ENCODE data around the gene PTPRG. TPM values are rescaled to one million over a fixed set of nuclear protein-coding genes. Genes with fewer than 3 reads are reported as not detected.

Gene PTPRG
- total and polyA plus RNA-seq, 2 donors (not counting 3 experiments of a cell fraction or from before 2014, with no cell fraction given): 8.9 to 39.1 TPM

GRCh38 chr3:62020706-62021105, 459.3 kb downstream of the PTPRG start:
- DNase-seq (ENCODE audit: low read depth, low spot score) (no peak), FAIRE-seq (no peak)
- ChIA-PET CTCF (interaction anchor here (0.8 to 1.2 kb wide), 2 partner anchors 83 to 457 kb away, joined by 3 read pairs; no protein-coding TSS in a partner anchor), POLR2A (no interaction called here)
- Histone ChIP-seq H3K9me3 (replicated peaks; ENCODE audit: control insufficient read depth, insufficient read depth, low read length) (no peaks in the 10 kb centered on the region), H3K9me1 (replicated peaks; ENCODE audit: control insufficient read depth, extremely low read depth, insufficient read depth, low read length) (no peaks in the 10 kb centered on the region), H3K36me3 (ENCODE audit: control insufficient read depth in 2 of 2, extremely low read depth in 1 of 2, insufficient read depth in 2 of 2, low read length in 2 of 2) (no peaks in the 10 kb centered on the region), H3K4me1 (ENCODE audit: control insufficient read depth, extremely low read depth, insufficient read depth, low read length) (peaks cover 29% of the 10 kb centered on the region), H3K4me3 (replicated peaks in 1 of 3; ENCODE audit: insufficient read depth in 1 of 3, low read depth in 1 of 3, low read length in 3 of 3) (no peak overlapping the region), H3K9ac (replicated peaks; ENCODE audit: extremely low read depth, insufficient read depth, low read length) (no peak overlapping the region), H3K27me3 (ENCODE audit: control insufficient read depth in 2 of 2, insufficient read depth in 2 of 2, low read length in 2 of 2) (no peaks in the 10 kb centered on the region), H3K4me2 (ENCODE audit: insufficient read depth, low read length) (peak overlapping the region; percentile 67), H2AFZ (ENCODE audit: low read depth, low read length) (no peak overlapping the region), H3K27ac (ENCODE audit: insufficient read depth, low read depth, low read length) (peak overlapping the region; percentile 71), H3K79me2 (ENCODE audit: control insufficient read depth, insufficient read depth, low read length) (no peaks in the 10 kb centered on the region), H4K20me1 (replicated peaks; ENCODE audit: control insufficient read depth, extremely low read depth, insufficient read depth, low read length) (no peaks in the 10 kb centered on the region)
- dilution Hi-C loops (cut with MboI; ENCODE audit: extremely low pct_ligation_motif_present, low sequenced_read_pairs) (no loop called here), intact Hi-C loops (cut with micrococcal nuclease) (loop anchor here (2.0 kb wide), 1 partner anchor 42 kb away; no protein-coding TSS in a partner anchor)
- TF ChIP-seq POLR2A (IDR thresholded peaks at IDR 0.05; ENCODE audit: low read depth, low read length) (no peak), GATA2 (IDR thresholded peaks at IDR 0.05; ENCODE audit: insufficient read depth, insufficient read length, low read depth, low read length) (no peak), MYC (IDR thresholded peaks at IDR 0.05; ENCODE audit: low read depth, low read length) (no peak), FOS (IDR thresholded peaks at IDR 0.05; ENCODE audit: borderline replicate concordance, insufficient read depth, low read length) (no peak), CTCF (IDR thresholded peaks at IDR 0.05; ENCODE audit: extremely low read depth in 1 of 2, insufficient read depth in 1 of 2, low read depth in 1 of 2, low read length in 2 of 2) (no peak), JUN (IDR thresholded peaks at IDR 0.05; ENCODE audit: borderline replicate concordance, insufficient read depth, insufficient read length, low read depth) (no peak), POLR2AphosphoS5 (IDR thresholded peaks at IDR 0.05; ENCODE audit: insufficient read depth, low read depth, low read length) (no peak), EZH2 (IDR thresholded peaks at IDR 0.05; ENCODE audit: borderline replicate concordance, low read depth, low read length, severe bottlenecking) (no peak)
- TF ChIP-seq, protein P1, sequence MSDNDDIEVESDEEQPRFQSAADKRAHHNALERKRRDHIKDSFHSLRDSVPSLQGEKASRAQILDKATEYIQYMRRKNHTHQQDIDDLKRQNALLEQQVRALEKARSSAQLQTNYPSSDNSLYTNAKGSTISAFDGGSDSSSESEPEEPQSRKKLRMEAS (IDR thresholded peaks at IDR 0.05; ENCODE audit: insufficient read depth, insufficient read length): no peak
- BruUV-seq (replicated peaks): no TSS peak
